Measurements from ENCODE around the gene COL9A3.

DNA sequence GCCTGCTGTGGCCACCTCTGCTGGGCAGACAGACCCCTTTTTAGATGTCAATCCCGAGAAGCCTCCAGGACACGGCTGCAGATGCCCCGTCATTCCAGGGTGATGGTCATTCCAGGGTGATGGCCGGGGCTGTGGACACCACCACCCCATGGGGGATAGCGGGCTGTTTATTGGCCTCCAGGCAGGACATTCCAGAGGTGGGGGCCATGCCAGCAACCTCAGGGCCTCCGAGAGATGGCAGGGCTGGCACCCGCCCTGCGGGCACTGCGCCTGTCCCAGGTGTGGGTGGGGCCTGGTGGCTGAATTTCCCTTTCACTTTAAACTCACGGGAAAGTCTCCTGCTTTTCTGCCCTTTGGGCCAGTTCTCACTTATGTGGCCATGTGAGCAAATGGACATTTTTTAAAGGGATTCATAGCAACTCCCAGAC is 14.5 kb downstream of the COL9A3 start:
- TF ChIP-seq, protein P1, sequence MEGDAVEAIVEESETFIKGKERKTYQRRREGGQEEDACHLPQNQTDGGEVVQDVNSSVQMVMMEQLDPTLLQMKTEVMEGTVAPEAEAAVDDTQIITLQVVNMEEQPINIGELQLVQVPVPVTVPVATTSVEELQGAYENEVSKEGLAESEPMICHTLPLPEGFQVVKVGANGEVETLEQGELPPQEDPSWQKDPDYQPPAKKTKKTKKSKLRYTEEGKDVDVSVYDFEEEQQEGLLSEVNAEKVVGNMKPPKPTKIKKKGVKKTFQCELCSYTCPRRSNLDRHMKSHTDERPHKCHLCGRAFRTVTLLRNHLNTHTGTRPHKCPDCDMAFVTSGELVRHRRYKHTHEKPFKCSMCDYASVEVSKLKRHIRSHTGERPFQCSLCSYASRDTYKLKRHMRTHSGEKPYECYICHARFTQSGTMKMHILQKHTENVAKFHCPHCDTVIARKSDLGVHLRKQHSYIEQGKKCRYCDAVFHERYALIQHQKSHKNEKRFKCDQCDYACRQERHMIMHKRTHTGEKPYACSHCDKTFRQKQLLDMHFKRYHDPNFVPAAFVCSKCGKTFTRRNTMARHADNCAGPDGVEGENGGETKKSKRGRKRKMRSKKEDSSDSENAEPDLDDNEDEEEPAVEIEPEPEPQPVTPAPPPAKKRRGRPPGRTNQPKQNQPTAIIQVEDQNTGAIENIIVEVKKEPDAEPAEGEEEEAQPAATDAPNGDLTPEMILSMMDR (IDR thresholded peaks at IDR 0.05; ENCODE audit: poor library complexity, severe bottlenecking), result no peak
- TF ChIP-seq EZH2 (IDR thresholded peaks at IDR 0.05; ENCODE audit: borderline replicate concordance, insufficient read depth, low read length, poor library complexity, severe bottlenecking) (no peak), POLR2AphosphoS5 (IDR thresholded peaks at IDR 0.05) (no peak), RAD21 (conservative IDR thresholded peaks at IDR 0.05) (no peak)

All from neural cell (in vitro differentiated cells).